Body of pancreas (tissue), 4 donors: ENCODE measurements around the gene OSCP1. TPM values are rescaled to one million over a fixed set of nuclear protein-coding genes. Genes with fewer than 3 reads are reported as not detected.
"Not testable (repeated sequence)": the region's sequence is repeated elsewhere in the genome, so short reads cannot be mapped to it uniquely, and the experiment has no call there.

Source experiments
- ATAC-seq: fragments of 150-250 bp; one replicate; pipeline ENCODE4 v1.9.1; 2016
- DNase-seq, 4 donors: peaks; one replicate each; pipeline ENCODE4 v3.0.0-alpha.2; 2019
- H3K27ac ChIP-seq, 4 donors: fragments of 200-600 bp; sonication (generic); 1 replicate in 3 of 4; 2 replicates in 1 of 4; pipeline versions ENCODE4 v1.5.1 to v1.6.1; 2016 to 2019; ENCODE audit warnings: mild to moderate bottlenecking in 1 of 4, mixed read lengths in 1 of 4, moderate library complexity in 1 of 4
- H3K27me3 ChIP-seq, 2 donors: fragments of 200-600 bp; sonication (generic); one replicate each; pipeline ENCODE4 v1.6.0; 2016; ENCODE audit warnings: mild to moderate bottlenecking in 1 of 2
- H3K36me3 ChIP-seq, 2 donors: fragments of 200-600 bp; sonication (generic); replicated peaks in 1 of 2; 2 replicates each; pipeline ENCODE4 v1.5.1; 2016; ENCODE audit warnings: low read depth in 2 of 2; ENCODE audit not compliant: insufficient read depth in 1 of 2
- H3K4me1 ChIP-seq: fragments of 200-600 bp; sonication (generic); one replicate; pipeline ENCODE4 v1.6.0; 2016
- H3K4me3 ChIP-seq, 2 donors: fragments of 200-600 bp; sonication (generic); 1 replicate in 1 of 2; 2 replicates in 1 of 2; pipeline ENCODE4 v1.5.1; 2016 to 2019
- H3K9me3 ChIP-seq, 3 donors: fragments of 200-600 bp; sonication (generic); 1 replicate in 2 of 3; 2 replicates in 1 of 3; pipeline ENCODE4 v1.5.1; 2016
- POLR2A ChIP-seq, 3 donors: fragments of 450-650 bp; IDR thresholded peaks; one replicate each; pipeline ENCODE4 v1.6.1; 2016; ENCODE audit warnings: antibody characterized with exemption in 3 of 3, mild to moderate bottlenecking in 2 of 3
- WGBS, 2 donors: methylation state at CpG; one replicate each; pipeline ENCODE4 v1.1.5; 2017; 5-methylcytosine and 5-hydroxymethylcytosine counted together
- intact Hi-C: fragments of 100-400 bp; cut with DNase I; formaldehyde crosslinking; loops from one replicate; pipeline ENCODE4 v1.15.1; 2023
- total RNA-seq, 2 donors: library from RNA; depleted of rRNA; stranded (reverse); fragments of >200 nt; gene quantifications; one replicate each; pipeline ENCODE4 v1.1.0, GENCODE V29; 2016
- TF ChIP-seq, protein P1 (sequence below), 7 experiments: fragments of 450-650 bp in 4 of 7; fragments of 200-600 bp in 3 of 7; sonication (generic) in 3 of 7; IDR thresholded peaks; one replicate each; pipeline ENCODE4 v1.5.1; 2016 to 2019; ENCODE audit warnings: antibody characterized with exemption in 7 of 7

OSCP1 gene
- total RNA-seq, 2 donors from 2014 or later: 2.0 to 3.9 TPM

DNA sequence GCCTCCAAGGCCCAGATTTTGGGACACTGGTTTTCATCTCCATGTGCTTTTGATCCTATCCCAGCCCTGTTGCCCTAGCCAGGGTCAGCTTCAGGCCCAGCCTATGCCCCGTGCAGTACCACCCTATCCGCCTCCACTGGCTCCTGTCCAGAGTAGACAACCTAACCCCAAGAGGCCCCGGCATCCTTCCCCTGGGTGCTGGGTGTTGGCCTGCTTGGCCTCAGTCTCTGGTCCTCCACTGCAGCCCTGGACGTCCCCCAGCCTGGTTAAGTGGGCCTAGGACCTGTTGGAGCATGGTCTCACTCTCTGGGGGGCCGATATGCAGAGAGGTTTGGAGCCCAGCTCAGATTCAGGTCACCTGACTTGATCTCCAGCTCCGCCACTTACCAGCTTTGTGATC lies 30.8 kb upstream of the OSCP1 start:
- DNase-seq (no peak), ATAC-seq (no peak)
- no peaks in the 10 kb centered on the region for H3K9me3 ChIP-seq
- H3K27ac ChIP-seq: no peak overlapping the region
- no peaks in the 10 kb centered on the region for H3K36me3 ChIP-seq
- WGBS, 2 donors: 64 to 72% methylated on average over 6 of the region's 6 CpGs
- H3K27me3 ChIP-seq: no peaks in the 10 kb centered on the region
- no peak overlapping the region for H3K4me3 ChIP-seq
- no peaks in the 10 kb centered on the region for H3K4me1 ChIP-seq
- TF ChIP-seq, protein P1, sequence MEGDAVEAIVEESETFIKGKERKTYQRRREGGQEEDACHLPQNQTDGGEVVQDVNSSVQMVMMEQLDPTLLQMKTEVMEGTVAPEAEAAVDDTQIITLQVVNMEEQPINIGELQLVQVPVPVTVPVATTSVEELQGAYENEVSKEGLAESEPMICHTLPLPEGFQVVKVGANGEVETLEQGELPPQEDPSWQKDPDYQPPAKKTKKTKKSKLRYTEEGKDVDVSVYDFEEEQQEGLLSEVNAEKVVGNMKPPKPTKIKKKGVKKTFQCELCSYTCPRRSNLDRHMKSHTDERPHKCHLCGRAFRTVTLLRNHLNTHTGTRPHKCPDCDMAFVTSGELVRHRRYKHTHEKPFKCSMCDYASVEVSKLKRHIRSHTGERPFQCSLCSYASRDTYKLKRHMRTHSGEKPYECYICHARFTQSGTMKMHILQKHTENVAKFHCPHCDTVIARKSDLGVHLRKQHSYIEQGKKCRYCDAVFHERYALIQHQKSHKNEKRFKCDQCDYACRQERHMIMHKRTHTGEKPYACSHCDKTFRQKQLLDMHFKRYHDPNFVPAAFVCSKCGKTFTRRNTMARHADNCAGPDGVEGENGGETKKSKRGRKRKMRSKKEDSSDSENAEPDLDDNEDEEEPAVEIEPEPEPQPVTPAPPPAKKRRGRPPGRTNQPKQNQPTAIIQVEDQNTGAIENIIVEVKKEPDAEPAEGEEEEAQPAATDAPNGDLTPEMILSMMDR (IDR thresholded peaks at IDR 0.05): no peak
- TF ChIP-seq POLR2A (IDR thresholded peaks at IDR 0.05): no peak
- intact Hi-C loops: no loop called here

DNA sequence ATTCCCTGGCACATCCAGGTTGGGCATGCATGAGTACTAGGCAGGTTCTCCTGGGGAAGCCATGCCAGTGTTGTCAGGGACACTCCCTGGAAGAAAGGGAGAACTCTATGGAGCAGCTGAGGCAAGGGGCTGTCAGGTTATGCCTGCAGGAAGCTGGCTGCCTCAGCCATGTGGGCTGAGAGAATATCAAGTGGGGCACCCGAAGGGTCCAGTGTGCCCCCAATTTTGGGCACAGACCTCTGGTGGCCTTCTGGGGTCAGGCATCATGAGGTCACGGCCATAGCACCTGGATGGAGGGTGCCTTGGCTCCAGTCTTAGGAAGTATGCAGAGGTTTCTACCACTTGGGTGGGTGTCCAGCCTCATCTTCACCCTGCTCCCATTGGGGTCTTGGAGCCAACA lies 29.9 kb upstream of the OSCP1 start:
- Histone ChIP-seq H3K4me1 (no peaks in the 10 kb centered on the region), H3K27me3 (no peaks in the 10 kb centered on the region), H3K4me3 (no peak overlapping the region), H3K9me3 (no peaks in the 10 kb centered on the region), H3K27ac (no peak overlapping the region), H3K36me3 (no peaks in the 10 kb centered on the region)
- TF ChIP-seq, protein P1 (IDR thresholded peaks at IDR 0.05): no peak
- no peak for TF ChIP-seq POLR2A (IDR thresholded peaks at IDR 0.05)
- no peak for ATAC-seq
- intact Hi-C loops: no loop called here
- no peak for DNase-seq
- 61% methylated on average over 2 of the region's 2 CpGs; no CpG with 5 or more reads in 1 of the 2 donors for WGBS, 2 donors

DNA sequence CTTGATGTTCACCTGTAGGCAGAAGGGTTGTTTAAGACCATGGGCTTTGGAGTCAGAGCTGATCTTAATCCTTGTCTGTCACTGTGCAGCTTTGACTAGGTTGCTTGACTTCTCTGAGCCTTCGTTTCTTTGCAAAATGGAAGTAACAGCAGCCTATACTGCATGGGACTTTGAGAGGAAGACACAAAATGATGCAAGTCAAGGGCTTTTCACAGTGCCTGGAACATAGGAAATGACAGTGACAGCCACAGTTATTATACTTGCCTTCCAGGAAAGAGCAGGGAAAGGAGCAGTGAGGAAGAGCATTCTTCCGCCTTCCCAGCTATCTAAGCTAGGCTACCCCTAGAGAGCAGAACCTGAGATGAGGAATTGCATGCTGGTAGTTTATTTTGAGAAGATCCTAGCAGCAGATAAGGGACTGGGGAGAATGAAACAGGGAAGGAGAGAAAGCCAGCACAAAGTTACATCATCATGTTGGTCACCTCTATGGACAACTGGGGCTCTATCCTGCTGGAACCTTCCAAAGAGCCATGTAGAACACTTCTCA lies 29.3 kb upstream of the OSCP1 start:
- no peak for TF ChIP-seq POLR2A (IDR thresholded peaks at IDR 0.05)
- TF ChIP-seq, protein P1 (IDR thresholded peaks at IDR 0.05): no peak
- no peaks in the 10 kb centered on the region for H3K4me1 ChIP-seq
- no peak overlapping the region for H3K4me3 ChIP-seq
- no peaks in the 10 kb centered on the region for H3K36me3 ChIP-seq
- WGBS, 2 donors: 51 to 57% methylated on average over 2 of the region's 2 CpGs
- DNase-seq (no peak), ATAC-seq (no peak)
- no peaks in the 10 kb centered on the region for H3K27me3 ChIP-seq
- H3K27ac ChIP-seq: no peak overlapping the region
- no peaks in the 10 kb centered on the region for H3K9me3 ChIP-seq
- intact Hi-C loops: no loop called here

DNA sequence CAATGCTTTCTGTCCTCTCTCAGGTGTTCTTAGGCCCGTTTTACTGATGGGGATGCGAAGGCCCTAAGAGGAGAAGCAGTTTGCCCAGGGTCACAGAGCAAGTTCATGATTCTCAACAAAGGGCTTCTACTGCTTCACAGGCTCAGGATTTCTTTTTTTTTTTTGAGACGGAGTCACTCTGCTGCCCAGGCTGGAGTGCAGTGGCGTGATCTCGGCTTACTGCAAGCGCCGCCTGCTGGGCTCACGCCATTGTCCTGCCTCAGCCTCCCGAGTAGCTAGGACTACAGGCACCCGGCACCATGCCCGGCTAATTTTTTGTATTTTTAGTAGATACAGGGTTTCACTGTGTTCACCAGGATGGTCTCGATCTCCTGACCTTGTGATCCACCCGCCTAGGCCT lies 27.4 kb upstream of the OSCP1 start:
- H3K36me3 ChIP-seq, DNase-seq, intact Hi-C loops, H3K4me3 ChIP-seq, H3K27me3 ChIP-seq, H3K9me3 ChIP-seq, H3K4me1 ChIP-seq, ATAC-seq, H3K27ac ChIP-seq: not testable (repeated sequence)
- 78 to 86% methylated on average over 13 of the region's 13 CpGs for WGBS, 2 donors

DNA sequence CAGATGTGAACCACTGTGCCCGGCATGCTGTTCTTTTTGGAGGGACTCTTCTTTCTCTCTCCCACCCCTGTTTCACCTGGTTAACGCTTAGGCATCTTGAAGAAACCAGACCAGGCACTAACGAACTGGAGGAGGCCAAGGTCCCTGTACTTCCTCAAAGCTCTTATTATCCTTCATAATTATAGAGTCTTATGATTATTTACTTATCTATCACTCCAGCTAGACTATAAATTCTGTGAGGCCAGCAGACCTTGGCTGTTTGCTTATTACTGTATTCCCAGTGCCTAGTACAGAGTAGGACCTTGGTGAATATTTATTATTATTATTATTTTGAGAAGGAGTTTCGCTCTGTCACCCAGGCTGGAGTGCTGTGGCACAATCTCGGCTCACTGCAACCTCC lies 26.7 kb upstream of the OSCP1 start:
- no peaks in the 10 kb centered on the region for H3K4me1 ChIP-seq
- TF ChIP-seq, protein P1 (IDR thresholded peaks at IDR 0.05): no peak
- TF ChIP-seq POLR2A (IDR thresholded peaks at IDR 0.05): no peak
- no peak overlapping the region for H3K27ac ChIP-seq
- H3K36me3 ChIP-seq: no peaks in the 10 kb centered on the region
- DNase-seq (no peak), ATAC-seq (no peak)
- intact Hi-C loops: no loop called here
- no peaks in the 10 kb centered on the region for H3K27me3 ChIP-seq
- no peaks in the 10 kb centered on the region for H3K9me3 ChIP-seq
- WGBS, 2 donors: 72 to 74% methylated on average over 5 of the region's 5 CpGs
- H3K4me3 ChIP-seq: no peak overlapping the region
